Spinal cord (tissue), 10 donors: ENCODE results near the gene CPN2. TPM values are rescaled to one million over a fixed set of nuclear protein-coding genes. Genes with fewer than 3 reads are reported as not detected.

Source experiments
- DNase-seq, 6 donors: peaks; one replicate each; pipeline versions ENCODE4 v3.0.0 to v3.0.0-alpha.2; 2013 to 2015; ENCODE audit warnings: low spot score in 6 of 6, low read depth in 4 of 6
- H3K27ac ChIP-seq: one replicate; pipeline ENCODE4 v1.5.1; 2013; ENCODE audit warnings: low read depth, low read length, control low read depth
- H3K27me3 ChIP-seq: one replicate; pipeline ENCODE4 v1.6.1; 2013; ENCODE audit warnings: low read length; ENCODE audit not compliant: control insufficient read depth, insufficient read depth
- H3K36me3 ChIP-seq: one replicate; pipeline ENCODE4 v1.6.1; 2013; ENCODE audit warnings: low read length; ENCODE audit not compliant: control insufficient read depth, insufficient read depth
- H3K4me1 ChIP-seq: one replicate; pipeline ENCODE4 v1.6.1; 2013; ENCODE audit warnings: low read length; ENCODE audit not compliant: control insufficient read depth, insufficient read depth
- H3K4me3 ChIP-seq: one replicate; pipeline ENCODE4 v1.5.1; 2013; ENCODE audit warnings: low read depth, low read length, control low read depth
- H3K9me3 ChIP-seq: one replicate; pipeline ENCODE4 v1.6.1; 2013; ENCODE audit warnings: low read length; ENCODE audit not compliant: control insufficient read depth, insufficient read depth
- WGBS: methylation state at CpG from one replicate; pipeline ENCODE4 v1.1.5; 2013; ENCODE audit warnings: missing lambda C conversion rate; ENCODE audit not compliant: insufficient coverage; 5-methylcytosine and 5-hydroxymethylcytosine counted together
- polyA plus RNA-seq, 2 donors: library from polyadenylated mRNA; unstranded; fragments of 120-200 nt; gene quantifications; one replicate each; pipeline ENCODE4 v1.2.1, GENCODE V29; 2013; ENCODE audit not compliant: insufficient read length in 2 of 2
- total RNA-seq, 2 donors: library from RNA; depleted of rRNA in 1 of 2; stranded (reverse); fragments of 120-200 nt in 1 of 2; fragments of >200 nt in 1 of 2; gene quantifications; one replicate each; pipeline versions ENCODE4 v1.2.3 to v1.2.4, GENCODE V29; 2013 to 2014
- donor health status: healthy.

CPN2 gene
- total and polyA plus RNA-seq, 4 donors = not detected

GRCh38 chr3:194373028-194373427, 21.9 kb upstream of the CPN2 start:
- Histone ChIP-seq H3K4me1 (peaks cover 37% of the 10 kb centered on the region), H3K27me3 (peaks cover 17% of the 10 kb centered on the region)
- 82% methylated on average over 8 of the region's 14 CpGs for WGBS

DNA sequence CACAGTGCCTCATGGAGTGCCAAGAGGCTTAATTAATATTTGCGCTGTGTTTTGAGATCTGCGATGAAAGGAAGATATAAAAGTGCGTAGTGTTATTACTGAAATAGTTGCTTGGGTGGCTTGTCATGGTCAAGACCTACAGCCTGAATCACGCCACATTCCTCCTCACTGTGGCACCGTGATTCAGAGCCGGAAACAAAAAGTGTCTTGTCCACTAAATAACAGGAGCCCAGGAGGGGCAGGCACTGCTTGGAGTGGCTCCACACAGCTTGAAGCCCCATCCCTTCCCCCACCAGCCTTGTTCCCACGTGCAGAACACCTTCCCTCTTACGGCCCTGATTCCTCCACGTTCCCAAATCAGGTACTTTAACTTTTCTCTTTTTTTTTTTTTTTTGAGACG, 19.6 kb upstream of the CPN2 start:
- no peaks in the 10 kb centered on the region for H3K36me3 ChIP-seq
- H3K27me3 ChIP-seq = peaks cover 19% of the 10 kb centered on the region
- H3K4me3 ChIP-seq = no peak overlapping the region
- H3K27ac ChIP-seq = no peak overlapping the region
- no peak for DNase-seq
- WGBS = 65% methylated on average over 7 of the region's 10 CpGs
- H3K9me3 ChIP-seq = no peaks in the 10 kb centered on the region
- H3K4me1 ChIP-seq = peaks cover 34% of the 10 kb centered on the region

More at GRCh38 chr3:194373028-194373427, 21.9 kb upstream of the CPN2 start:
- Histone ChIP-seq H3K9me3 (no peaks in the 10 kb centered on the region), H3K27ac (no peak overlapping the region), H3K4me3 (no peak overlapping the region), H3K36me3 (no peaks in the 10 kb centered on the region)
- no peak for DNase-seq

- Histone ChIP-seq H3K4me1 (peaks cover 32% of the 10 kb centered on the region), H3K4me3 (no peak within 1 kb of the TSS), H3K27ac (no peak within 1 kb of the TSS), H3K9me3 (no peaks in the 10 kb centered on the region), H3K27me3 (peaks cover 21% of the 10 kb centered on the region), H3K36me3 (no peaks in the 10 kb centered on the region)
- no peak for DNase-seq
- 14% methylated on average over 18 of the region's 21 CpGs for WGBS
Measured at GRCh38 chr3:194369522-194370279, 18.6 kb upstream of the CPN2 start, which contains the start of gene LRRC15. Gene LRRC15 (minus strand): TSS chr3:194369743. CDS start chr3:194361043, 8,700 bp downstream.

- H3K4me3 ChIP-seq = no peak overlapping the region
- peaks cover 21% of the 10 kb centered on the region for H3K27me3 ChIP-seq
- H3K4me1 ChIP-seq = peaks cover 35% of the 10 kb centered on the region
- no peaks in the 10 kb centered on the region for H3K9me3 ChIP-seq
- no peaks in the 10 kb centered on the region for H3K36me3 ChIP-seq
- DNase-seq = no peak
- no peak overlapping the region for H3K27ac ChIP-seq
- WGBS = 70% methylated on average over 6 of the region's 6 CpGs
Measured at GRCh38 chr3:194368918-194369317, 17.8 kb upstream of the CPN2 start.

DNA sequence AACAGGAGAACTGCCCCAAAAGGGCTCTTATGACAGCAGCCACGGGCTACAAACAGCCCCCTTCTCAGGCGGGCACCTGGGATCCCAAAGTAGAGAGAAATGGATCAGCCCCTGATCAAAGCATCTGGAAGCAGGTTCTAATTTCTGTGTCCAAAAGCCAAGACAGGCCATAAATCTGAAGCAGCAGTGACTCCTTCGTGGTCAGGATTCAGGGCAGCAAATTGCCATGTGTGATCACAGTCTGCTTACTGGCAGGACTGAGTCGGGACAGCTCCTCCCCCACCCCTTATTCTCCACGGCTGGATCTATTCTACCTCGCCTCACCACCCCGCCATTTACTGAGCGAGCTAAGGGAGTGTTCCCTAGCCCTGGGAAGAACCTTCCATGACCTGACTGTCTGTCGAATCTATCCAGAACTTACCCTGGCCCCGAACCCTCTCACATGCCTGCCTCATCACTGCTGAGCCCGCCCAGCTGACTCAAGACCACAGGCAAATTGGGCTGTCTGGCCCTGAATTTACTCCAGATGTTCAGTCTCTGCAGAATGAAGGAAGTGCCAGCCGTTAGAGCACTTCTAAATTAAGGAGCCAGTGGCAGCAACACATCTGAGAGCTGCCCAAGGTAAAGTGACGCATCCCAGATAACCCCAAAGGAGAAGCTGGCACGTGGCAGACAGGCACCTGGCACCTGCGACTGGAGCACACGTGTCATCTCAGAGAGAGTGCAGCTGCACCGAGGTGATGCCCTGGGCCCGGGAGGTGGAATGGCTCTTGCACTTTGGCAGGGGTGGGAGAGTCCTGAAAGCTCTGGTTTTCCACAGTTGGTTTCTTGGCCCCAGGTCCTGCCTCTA, 17.1 kb upstream of the CPN2 start:
- Histone ChIP-seq H3K9me3 (no peaks in the 10 kb centered on the region), H3K4me1 (peaks cover 35% of the 10 kb centered on the region), H3K4me3 (no peak overlapping the region), H3K36me3 (no peaks in the 10 kb centered on the region), H3K27ac (no peak overlapping the region), H3K27me3 (peaks cover 21% of the 10 kb centered on the region)
- DNase-seq = no peak
- WGBS = 63% methylated on average over 18 of the region's 18 CpGs

GRCh38 chr3:194365978-194366490, 14.9 kb upstream of the CPN2 start:
- no peak overlapping the region for H3K4me3 ChIP-seq
- H3K27me3 ChIP-seq = peaks cover 21% of the 10 kb centered on the region
- DNase-seq = no peak
- 88% methylated on average over 10 of the region's 12 CpGs for WGBS
- H3K4me1 ChIP-seq = peaks cover 35% of the 10 kb centered on the region
- H3K27ac ChIP-seq = no peak overlapping the region
- H3K36me3 ChIP-seq = no peaks in the 10 kb centered on the region
- H3K9me3 ChIP-seq = no peaks in the 10 kb centered on the region

GRCh38 chr3:194365526-194365925, 14.4 kb upstream of the CPN2 start:
- whole genome bisulfite sequencing = 94% methylated on average over 6 of the region's 6 CpGs
- no peak for DNase-seq
- Histone ChIP-seq H3K4me3 (no peak overlapping the region), H3K27ac (no peak overlapping the region), H3K36me3 (no peaks in the 10 kb centered on the region), H3K4me1 (peaks cover 31% of the 10 kb centered on the region), H3K9me3 (no peaks in the 10 kb centered on the region), H3K27me3 (peaks cover 21% of the 10 kb centered on the region)

- H3K4me1 ChIP-seq = peaks cover 28% of the 10 kb centered on the region
- H3K27ac ChIP-seq = peak overlapping the region; percentile 40
- 34% methylated on average over 16 of the region's 20 CpGs for WGBS
- H3K4me3 ChIP-seq = no peak overlapping the region
- peak in 2 of 6 donors; percentile 49 to 65 for DNase-seq
- peaks cover 21% of the 10 kb centered on the region for H3K27me3 ChIP-seq
- no peaks in the 10 kb centered on the region for H3K9me3 ChIP-seq
- no peaks in the 10 kb centered on the region for H3K36me3 ChIP-seq
Measured at GRCh38 chr3:194364652-194365434, 13.7 kb upstream of the CPN2 start.

- no peak for DNase-seq
- Histone ChIP-seq H3K36me3 (no peaks in the 10 kb centered on the region), H3K4me3 (no peak overlapping the region), H3K9me3 (no peaks in the 10 kb centered on the region), H3K27me3 (peaks cover 15% of the 10 kb centered on the region), H3K27ac (no peak overlapping the region), H3K4me1 (peaks cover 22% of the 10 kb centered on the region)
- WGBS = 100% methylated on average over 2 of the region's 3 CpGs
Measured at GRCh38 chr3:194364314-194364651, 13.2 kb upstream of the CPN2 start.
